ENCODE data around the gene IHH.

DNA sequence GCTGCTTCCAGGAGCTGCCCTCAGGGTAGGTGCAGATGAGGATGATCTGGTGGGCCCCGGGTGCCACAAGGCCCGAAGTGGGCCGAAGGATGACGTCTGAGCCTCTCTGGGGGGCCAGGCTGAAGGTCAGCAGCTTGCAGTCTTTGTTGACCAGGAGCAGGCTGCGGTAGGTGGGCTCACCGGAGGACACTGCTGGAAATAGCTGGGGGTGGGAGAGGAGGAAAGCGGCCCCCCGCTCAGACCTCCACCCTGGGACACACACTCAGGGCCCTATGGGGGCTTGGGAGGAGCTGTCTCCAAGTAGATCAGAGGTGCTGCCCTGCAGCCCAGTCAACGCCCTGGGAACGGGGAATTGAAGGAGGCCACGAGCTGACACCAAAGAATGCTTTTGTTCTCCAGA lies 36.7 kb downstream of the IHH start:
- no peak for TF ChIP-seq POLR2A (IDR thresholded peaks at IDR 0.05; ENCODE audit: low read depth, low read length)
- no peak for TF ChIP-seq POLR2AphosphoS5 (IDR thresholded peaks at IDR 0.05; ENCODE audit: low read depth, low read length)
